HepG2 (cell line): ENCODE results near the gene SLC25A33. TPM values are rescaled to one million over a fixed set of nuclear protein-coding genes. Genes with fewer than 3 reads are reported as not detected.

ENCODE experiments used
- AGO2 ChIP-seq: fragments of 200-400 bp; formaldehyde crosslinking; optimal IDR thresholded peaks from 2 replicates; pipeline ENCODE3; 2017; ENCODE audit warnings: mild to moderate bottlenecking, low read depth, low read length, moderate library complexity
- JARID2 ChIP-seq: sonication (generic); formaldehyde crosslinking; IDR thresholded peaks from 2 replicates; pipeline ENCODE4 v1.8.1; 2023; ENCODE audit warnings: missing genetic modification reagents, inconsistent platforms; ENCODE audit not compliant: insufficient replicate concordance
- KLF9 ChIP-seq: IDR thresholded peaks from 2 replicates; pipeline ENCODE4 v1.6.1; 2016; ENCODE audit warnings: low read depth
- MXI1 ChIP-seq: IDR thresholded peaks from 3 replicates; pipeline ENCODE4 v1.6.1; 2012; ENCODE audit warnings: low read depth, low read length, inconsistent platforms, borderline replicate concordance
- NFE2 ChIP-seq: sonication (generic); formaldehyde crosslinking; IDR thresholded peaks from 2 replicates; pipeline ENCODE4 v1.4.0; 2020; ENCODE audit warnings: missing genetic modification reagents
- NR3C1 ChIP-seq: sonication (generic); formaldehyde crosslinking; IDR thresholded peaks from 2 replicates; pipeline ENCODE4 v1.4.0; 2020; ENCODE audit warnings: missing genetic modification reagents
- PHF5A ChIP-seq: IDR thresholded peaks from one replicate; pipeline ENCODE4 v1.6.1; 2018; ENCODE audit warnings: low read depth, missing genetic modification reagents; ENCODE audit not compliant: unreplicated experiment
- PPARG ChIP-seq: conservative IDR thresholded peaks from 2 replicates; pipeline ENCODE4 v1.6.1; 2016; ENCODE audit warnings: missing biosample characterization, missing genetic modification reagents
- RFXAP ChIP-seq: sonication (generic); formaldehyde crosslinking; IDR thresholded peaks from 2 replicates; pipeline ENCODE4 v1.4.0; 2020; ENCODE audit warnings: missing genetic modification reagents, borderline replicate concordance
- RORA ChIP-seq: sonication (generic); formaldehyde crosslinking; IDR thresholded peaks from 2 replicates; pipeline ENCODE4 v1.5.0; 2020; ENCODE audit warnings: mild to moderate bottlenecking, missing genetic modification reagents, moderate library complexity
- RXRA ChIP-seq: sonication (generic); formaldehyde crosslinking; IDR thresholded peaks from 2 replicates; pipeline ENCODE4 v1.5.1; 2020; ENCODE audit warnings: missing genetic modification reagents
- TBX3 ChIP-seq: fragments of 450-650 bp; IDR thresholded peaks from 2 replicates; pipeline ENCODE4 v1.6.1; 2017; ENCODE audit warnings: antibody characterized with exemption, mild to moderate bottlenecking, inconsistent platforms, borderline replicate concordance
- WIZ ChIP-seq: sonication (generic); formaldehyde crosslinking; IDR thresholded peaks from 2 replicates; pipeline ENCODE4 v1.5.1; 2020; ENCODE audit warnings: mild to moderate bottlenecking, missing genetic modification reagents
- ZFP62 ChIP-seq: sonication (generic); formaldehyde crosslinking; IDR thresholded peaks from 2 replicates; pipeline ENCODE4 v1.4.0; 2020; ENCODE audit warnings: missing genetic modification reagents
- ZNF225 ChIP-seq: sonication (generic); formaldehyde crosslinking; IDR thresholded peaks from 2 replicates; pipeline ENCODE4 v1.4.0; 2020; ENCODE audit warnings: mild to moderate bottlenecking, missing genetic modification reagents
- ZNF230 ChIP-seq: sonication (generic); formaldehyde crosslinking; IDR thresholded peaks from 2 replicates; pipeline ENCODE4 v1.4.0; 2020; ENCODE audit warnings: mild to moderate bottlenecking, missing genetic modification reagents
- ZNF292 ChIP-seq: sonication (generic); formaldehyde crosslinking; IDR thresholded peaks from 2 replicates; pipeline ENCODE4 v1.8.1; 2022; ENCODE audit warnings: mild to moderate bottlenecking, low read depth, missing genetic modification reagents, borderline replicate concordance
- ZNF3 ChIP-seq: IDR thresholded peaks from 2 replicates; pipeline ENCODE4 v1.7.0; 2017; ENCODE audit warnings: inconsistent platforms
- ZNF326 ChIP-seq: sonication (generic); formaldehyde crosslinking; IDR thresholded peaks from 2 replicates; pipeline ENCODE4 v1.4.0; 2020; ENCODE audit warnings: missing genetic modification reagents, borderline replicate concordance
- ZNF331 ChIP-seq: sonication (generic); formaldehyde crosslinking; IDR thresholded peaks from 2 replicates; pipeline ENCODE4 v1.4.0; 2020; ENCODE audit warnings: missing genetic modification reagents
- ZNF430 ChIP-seq: sonication (generic); formaldehyde crosslinking; IDR thresholded peaks from 2 replicates; pipeline ENCODE4 v1.9.0; 2021; ENCODE audit warnings: mild to moderate bottlenecking, missing genetic modification reagents
- ZNF547 ChIP-seq: sonication (generic); formaldehyde crosslinking; IDR thresholded peaks from 2 replicates; pipeline ENCODE4 v1.5.1; 2020; ENCODE audit warnings: mild to moderate bottlenecking, missing genetic modification reagents
- ZNF598 ChIP-seq: sonication (generic); formaldehyde crosslinking; IDR thresholded peaks from 2 replicates; pipeline ENCODE4 v1.5.1; 2020; ENCODE audit warnings: mild to moderate bottlenecking, missing genetic modification reagents, borderline replicate concordance
- ZNF780A ChIP-seq: sonication (generic); formaldehyde crosslinking; IDR thresholded peaks from 2 replicates; pipeline ENCODE4 v1.8.0; 2022; ENCODE audit warnings: mild to moderate bottlenecking, missing genetic modification reagents, moderate library complexity
- polyA plus RNA-seq, 8 experiments: library from polyadenylated mRNA; depleted of rRNA in 3 of 8; stranded (reverse) in 7 of 8; unstranded in 1 of 8; fragments of >200 nt; fragmentation: Illumina TruSeq in 4 of 8; extraction: Trizol in 4 of 8; gene quantifications; 2 replicates each; pipeline versions ENCODE4 v1.2.1 to v1.2.3, GENCODE V29; 2011 to 2016; ENCODE audit warnings: low read depth in 4 of 8, missing spikeins in 1 of 8, mixed read lengths in 1 of 8; ENCODE audit not compliant: insufficient read depth in 1 of 8
- total RNA-seq, 5 experiments: library from RNA; depleted of rRNA; stranded (reverse); fragments of >200 nt; fragmentation: Illumina TruSeq; extraction: Trizol; gene quantifications; 2 replicates each; pipeline ENCODE4 v1.2.3, GENCODE V29; 2016; ENCODE audit warnings: low read depth in 1 of 5
- TF ChIP-seq, protein P1 (sequence below): sonication (generic); formaldehyde crosslinking; conservative IDR thresholded peaks from 2 replicates; pipeline ENCODE4 v1.5.0; 2020; ENCODE audit warnings: missing genetic modification reagents
- TF ChIP-seq, protein P2 (sequence below): sonication (generic); formaldehyde crosslinking; IDR thresholded peaks from 2 replicates; pipeline ENCODE4 v1.8.0; 2022; ENCODE audit warnings: missing genetic modification reagents, mild to moderate bottlenecking, moderate library complexity, borderline replicate concordance
- TF ChIP-seq, protein P3 (sequence below): sonication (generic); formaldehyde crosslinking; conservative IDR thresholded peaks from 2 replicates; pipeline ENCODE4 v1.8.0; 2022; ENCODE audit warnings: mild to moderate bottlenecking, moderate library complexity, missing genetic modification reagents
- TF ChIP-seq, protein P4 (sequence below): IDR thresholded peaks from 2 replicates; pipeline ENCODE4 v1.6.1; 2016; ENCODE audit warnings: missing genetic modification reagents, missing compliant biosample characterization

SLC25A33 gene
- total and polyA plus RNA-seq, 2 of the 13 experiments (the other 11 are each of a cell fraction or from before 2014, with no cell fraction given) = 15.4 to 50.3 TPM

DNA sequence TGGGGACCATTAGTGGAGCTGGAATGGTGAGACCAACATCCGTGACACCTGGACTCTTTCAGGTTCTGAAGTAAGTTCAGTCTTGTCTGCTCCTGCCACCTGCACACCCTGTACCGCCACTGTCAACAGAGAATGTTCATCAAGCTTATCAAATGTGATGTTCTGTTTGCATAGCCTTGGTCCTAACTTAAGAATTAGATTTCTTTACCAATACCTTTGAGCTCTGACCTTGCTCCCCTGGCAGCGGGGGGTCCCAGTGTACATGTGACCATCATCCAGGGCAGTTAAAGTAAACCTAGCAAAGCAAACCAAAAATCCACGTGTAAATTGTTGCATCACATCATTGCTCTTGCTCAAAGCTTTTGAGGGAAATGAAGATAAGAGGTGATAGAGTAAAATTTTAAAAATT, 14.5 kb downstream of the SLC25A33 start (continued):
- TF ChIP-seq, protein P1, sequence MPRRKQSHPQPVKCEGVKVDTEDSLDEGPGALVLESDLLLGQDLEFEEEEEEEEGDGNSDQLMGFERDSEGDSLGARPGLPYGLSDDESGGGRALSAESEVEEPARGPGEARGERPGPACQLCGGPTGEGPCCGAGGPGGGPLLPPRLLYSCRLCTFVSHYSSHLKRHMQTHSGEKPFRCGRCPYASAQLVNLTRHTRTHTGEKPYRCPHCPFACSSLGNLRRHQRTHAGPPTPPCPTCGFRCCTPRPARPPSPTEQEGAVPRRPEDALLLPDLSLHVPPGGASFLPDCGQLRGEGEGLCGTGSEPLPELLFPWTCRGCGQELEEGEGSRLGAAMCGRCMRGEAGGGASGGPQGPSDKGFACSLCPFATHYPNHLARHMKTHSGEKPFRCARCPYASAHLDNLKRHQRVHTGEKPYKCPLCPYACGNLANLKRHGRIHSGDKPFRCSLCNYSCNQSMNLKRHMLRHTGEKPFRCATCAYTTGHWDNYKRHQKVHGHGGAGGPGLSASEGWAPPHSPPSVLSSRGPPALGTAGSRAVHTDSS = no peak
- TF ChIP-seq JARID2 (CRISPR knock-in tag) = peak; percentile 23
- TF ChIP-seq, protein P2, sequence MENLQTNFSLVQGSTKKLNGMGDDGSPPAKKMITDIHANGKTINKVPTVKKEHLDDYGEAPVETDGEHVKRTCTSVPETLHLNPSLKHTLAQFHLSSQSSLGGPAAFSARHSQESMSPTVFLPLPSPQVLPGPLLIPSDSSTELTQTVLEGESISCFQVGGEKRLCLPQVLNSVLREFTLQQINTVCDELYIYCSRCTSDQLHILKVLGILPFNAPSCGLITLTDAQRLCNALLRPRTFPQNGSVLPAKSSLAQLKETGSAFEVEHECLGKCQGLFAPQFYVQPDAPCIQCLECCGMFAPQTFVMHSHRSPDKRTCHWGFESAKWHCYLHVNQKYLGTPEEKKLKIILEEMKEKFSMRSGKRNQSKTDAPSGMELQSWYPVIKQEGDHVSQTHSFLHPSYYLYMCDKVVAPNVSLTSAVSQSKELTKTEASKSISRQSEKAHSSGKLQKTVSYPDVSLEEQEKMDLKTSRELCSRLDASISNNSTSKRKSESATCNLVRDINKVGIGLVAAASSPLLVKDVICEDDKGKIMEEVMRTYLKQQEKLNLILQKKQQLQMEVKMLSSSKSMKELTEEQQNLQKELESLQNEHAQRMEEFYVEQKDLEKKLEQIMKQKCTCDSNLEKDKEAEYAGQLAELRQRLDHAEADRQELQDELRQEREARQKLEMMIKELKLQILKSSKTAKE = peak; percentile 96
- TF ChIP-seq, protein P3, sequence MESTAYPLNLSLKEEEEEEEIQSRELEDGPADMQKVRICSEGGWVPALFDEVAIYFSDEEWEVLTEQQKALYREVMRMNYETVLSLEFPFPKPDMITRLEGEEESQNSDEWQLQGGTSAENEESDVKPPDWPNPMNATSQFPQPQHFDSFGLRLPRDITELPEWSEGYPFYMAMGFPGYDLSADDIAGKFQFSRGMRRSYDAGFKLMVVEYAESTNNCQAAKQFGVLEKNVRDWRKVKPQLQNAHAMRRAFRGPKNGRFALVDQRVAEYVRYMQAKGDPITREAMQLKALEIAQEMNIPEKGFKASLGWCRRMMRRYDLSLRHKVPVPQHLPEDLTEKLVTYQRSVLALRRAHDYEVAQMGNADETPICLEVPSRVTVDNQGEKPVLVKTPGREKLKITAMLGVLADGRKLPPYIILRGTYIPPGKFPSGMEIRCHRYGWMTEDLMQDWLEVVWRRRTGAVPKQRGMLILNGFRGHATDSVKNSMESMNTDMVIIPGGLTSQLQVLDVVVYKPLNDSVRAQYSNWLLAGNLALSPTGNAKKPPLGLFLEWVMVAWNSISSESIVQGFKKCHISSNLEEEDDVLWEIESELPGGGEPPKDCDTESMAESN (CRISPR knock-in tag) = 0 out of 2 replicates have a peak, but pooled peaks have one; percentile 24
- peak; percentile 94; the same call in 1 of the 2 replicates for TF ChIP-seq RXRA
- TF ChIP-seq TBX3 = peak; percentile 74; the same call in 1 of the 2 replicates
- TF ChIP-seq NFE2 (CRISPR knock-in tag) = no peak
- peak; percentile 95; the same call in 1 of the 2 replicates for TF ChIP-seq ZNF331 (CRISPR knock-in tag)
- TF ChIP-seq ZFP62 (CRISPR knock-in tag) = no peak
- TF ChIP-seq AGO2 = no peak
- peak; percentile 52; the same call in 1 of the 2 replicates for TF ChIP-seq ZNF292 (CRISPR knock-in tag)
- no peak for TF ChIP-seq NR3C1 (CRISPR knock-in tag)
- peak; percentile 69; the same call in 1 of the 3 replicates for TF ChIP-seq MXI1
- no peak for TF ChIP-seq ZNF598 (CRISPR knock-in tag)
- TF ChIP-seq PPARG = peak; percentile 91
- TF ChIP-seq ZNF225 = no peak
- TF ChIP-seq ZNF780A = no peak
- TF ChIP-seq ZNF430 (CRISPR knock-in tag) = peak; percentile 81; the same call in 1 of the 2 replicates
- TF ChIP-seq WIZ (CRISPR knock-in tag) = no peak
- TF ChIP-seq PHF5A (CRISPR knock-in tag) = peak; percentile 37
- TF ChIP-seq, protein P4, sequence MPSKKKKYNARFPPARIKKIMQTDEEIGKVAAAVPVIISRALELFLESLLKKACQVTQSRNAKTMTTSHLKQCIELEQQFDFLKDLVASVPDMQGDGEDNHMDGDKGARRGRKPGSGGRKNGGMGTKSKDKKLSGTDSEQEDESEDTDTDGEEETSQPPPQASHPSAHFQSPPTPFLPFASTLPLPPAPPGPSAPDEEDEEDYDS = no peak; the same call in 1 of the 2 replicates
- no peak for TF ChIP-seq KLF9
- TF ChIP-seq ZNF326 (CRISPR knock-in tag) = no peak
- TF ChIP-seq ZNF3 (CRISPR knock-in tag) = no peak
- TF ChIP-seq ZNF547 (CRISPR knock-in tag) = peak; percentile 34; the same call in 1 of the 2 replicates
- TF ChIP-seq RORA (CRISPR knock-in tag) = no peak
- TF ChIP-seq ZNF230 (CRISPR knock-in tag) = no peak
- peak; percentile 94 for TF ChIP-seq RFXAP (CRISPR knock-in tag)
